Measurements from ENCODE around the gene DDX39A. TPM values are rescaled to one million over a fixed set of nuclear protein-coding genes. Genes with fewer than 3 reads are reported as not detected.

The DDX39A gene
- total RNA-seq, 2 donors from 2014 or later = 25.5 to 29.8 TPM

DNA sequence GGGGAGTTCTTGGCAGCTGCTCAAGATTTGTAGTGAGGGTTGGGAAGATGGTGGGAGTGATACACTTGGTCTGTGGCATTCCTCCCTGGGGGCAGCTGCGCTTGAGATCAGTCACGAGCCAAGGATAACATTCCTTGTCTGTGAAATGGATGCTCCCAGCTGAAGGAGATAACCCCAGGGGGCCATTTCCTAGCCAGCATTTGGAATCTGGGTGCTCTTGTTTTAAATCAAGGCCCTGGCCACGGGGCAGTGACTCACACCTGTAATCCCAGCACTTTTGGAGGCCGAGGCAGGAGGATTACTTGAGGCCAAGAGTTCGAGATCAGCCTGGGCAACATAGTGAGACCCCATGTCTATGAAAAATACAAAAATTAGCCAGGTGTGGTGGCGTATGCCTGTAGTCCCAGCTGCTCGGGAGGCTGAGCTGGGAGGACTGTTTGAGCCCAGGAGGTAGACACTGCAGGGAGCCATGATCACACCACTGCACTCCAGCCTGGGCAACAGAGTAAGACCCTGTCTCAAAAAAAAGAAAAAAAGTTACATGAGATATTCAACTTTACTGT is 18.5 kb upstream of the DDX39A start:
- no peak overlapping the region for H3K4me3 ChIP-seq
- H3K27ac ChIP-seq = no peak overlapping the region
- peaks cover 17% of the 10 kb centered on the region for H3K36me3 ChIP-seq
- no peak for DNase-seq (ENCODE audit: low spot score)
- H3K9me3 ChIP-seq = no peaks in the 10 kb centered on the region
- H3K4me1 ChIP-seq = peaks cover 0 to 74% of the 10 kb centered on the region in 2 donors
- H3K27me3 ChIP-seq = no peaks in the 10 kb centered on the region
- TF ChIP-seq, protein P1, sequence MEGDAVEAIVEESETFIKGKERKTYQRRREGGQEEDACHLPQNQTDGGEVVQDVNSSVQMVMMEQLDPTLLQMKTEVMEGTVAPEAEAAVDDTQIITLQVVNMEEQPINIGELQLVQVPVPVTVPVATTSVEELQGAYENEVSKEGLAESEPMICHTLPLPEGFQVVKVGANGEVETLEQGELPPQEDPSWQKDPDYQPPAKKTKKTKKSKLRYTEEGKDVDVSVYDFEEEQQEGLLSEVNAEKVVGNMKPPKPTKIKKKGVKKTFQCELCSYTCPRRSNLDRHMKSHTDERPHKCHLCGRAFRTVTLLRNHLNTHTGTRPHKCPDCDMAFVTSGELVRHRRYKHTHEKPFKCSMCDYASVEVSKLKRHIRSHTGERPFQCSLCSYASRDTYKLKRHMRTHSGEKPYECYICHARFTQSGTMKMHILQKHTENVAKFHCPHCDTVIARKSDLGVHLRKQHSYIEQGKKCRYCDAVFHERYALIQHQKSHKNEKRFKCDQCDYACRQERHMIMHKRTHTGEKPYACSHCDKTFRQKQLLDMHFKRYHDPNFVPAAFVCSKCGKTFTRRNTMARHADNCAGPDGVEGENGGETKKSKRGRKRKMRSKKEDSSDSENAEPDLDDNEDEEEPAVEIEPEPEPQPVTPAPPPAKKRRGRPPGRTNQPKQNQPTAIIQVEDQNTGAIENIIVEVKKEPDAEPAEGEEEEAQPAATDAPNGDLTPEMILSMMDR (IDR thresholded peaks at IDR 0.05) = no peak

DNA sequence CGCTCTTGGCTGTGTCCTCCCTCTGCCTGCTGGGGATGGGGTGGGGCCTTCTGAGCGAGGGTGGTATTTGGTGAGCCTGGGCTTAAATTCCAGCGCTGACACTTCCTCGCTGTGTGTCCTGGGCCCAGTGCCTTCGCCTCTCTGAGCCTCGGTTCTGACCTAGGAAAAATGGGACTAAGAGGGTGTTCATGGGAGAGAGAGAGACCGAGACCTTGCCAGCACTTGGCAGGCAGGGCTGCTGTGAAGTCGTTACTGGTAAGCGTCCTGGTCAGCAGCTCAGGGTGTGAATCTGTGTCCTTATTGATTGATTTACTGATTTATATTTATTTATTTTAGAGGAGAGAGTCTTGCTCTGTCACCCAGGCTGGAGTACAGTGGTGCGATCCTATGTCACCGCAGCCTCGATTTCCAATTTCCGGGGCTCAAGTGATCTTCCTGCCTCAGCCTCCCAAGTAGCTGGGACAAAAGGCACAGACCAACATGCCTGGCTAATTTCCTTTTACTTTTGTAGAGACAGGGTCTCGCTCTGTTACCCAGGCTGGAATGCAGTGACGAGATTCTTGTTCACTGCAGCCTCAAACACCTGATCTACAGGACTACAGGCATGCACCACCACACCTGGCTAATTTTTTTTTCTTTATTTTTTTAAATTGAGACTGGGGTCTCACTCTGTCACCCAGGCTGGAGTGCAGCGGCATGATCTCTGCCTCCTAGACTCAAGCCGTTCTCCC is 16.3 kb upstream of the DDX39A start:
- no peaks in the 10 kb centered on the region for H3K9me3 ChIP-seq
- peaks cover 0 to 74% of the 10 kb centered on the region in 2 donors for H3K4me1 ChIP-seq
- H3K27ac ChIP-seq = peak overlapping the region; percentile 91 to 92
- peak overlapping the region in 1 of 2 donors; percentile 78 for H3K4me3 ChIP-seq
- H3K36me3 ChIP-seq = no peaks in the 10 kb centered on the region
- TF ChIP-seq, protein P1 (IDR thresholded peaks at IDR 0.05) = no peak
- H3K27me3 ChIP-seq = no peaks in the 10 kb centered on the region
- no peak for DNase-seq (ENCODE audit: low spot score)

- peak overlapping the region; percentile 78 to 93 for H3K4me3 ChIP-seq
- H3K9me3 ChIP-seq = no peaks in the 10 kb centered on the region
- peak overlapping the region; percentile 91 to 92 for H3K27ac ChIP-seq
- H3K27me3 ChIP-seq = no peaks in the 10 kb centered on the region
- peak; percentile 85 for DNase-seq (ENCODE audit: low spot score)
- H3K4me1 ChIP-seq = peaks cover 0 to 66% of the 10 kb centered on the region in 2 donors
- TF ChIP-seq, protein P1 (IDR thresholded peaks at IDR 0.05) = no peak
- H3K36me3 ChIP-seq = no peaks in the 10 kb centered on the region
Observed at GRCh38 chr19:14434543-14435319, 15.6 kb upstream of the DDX39A start.

DNA sequence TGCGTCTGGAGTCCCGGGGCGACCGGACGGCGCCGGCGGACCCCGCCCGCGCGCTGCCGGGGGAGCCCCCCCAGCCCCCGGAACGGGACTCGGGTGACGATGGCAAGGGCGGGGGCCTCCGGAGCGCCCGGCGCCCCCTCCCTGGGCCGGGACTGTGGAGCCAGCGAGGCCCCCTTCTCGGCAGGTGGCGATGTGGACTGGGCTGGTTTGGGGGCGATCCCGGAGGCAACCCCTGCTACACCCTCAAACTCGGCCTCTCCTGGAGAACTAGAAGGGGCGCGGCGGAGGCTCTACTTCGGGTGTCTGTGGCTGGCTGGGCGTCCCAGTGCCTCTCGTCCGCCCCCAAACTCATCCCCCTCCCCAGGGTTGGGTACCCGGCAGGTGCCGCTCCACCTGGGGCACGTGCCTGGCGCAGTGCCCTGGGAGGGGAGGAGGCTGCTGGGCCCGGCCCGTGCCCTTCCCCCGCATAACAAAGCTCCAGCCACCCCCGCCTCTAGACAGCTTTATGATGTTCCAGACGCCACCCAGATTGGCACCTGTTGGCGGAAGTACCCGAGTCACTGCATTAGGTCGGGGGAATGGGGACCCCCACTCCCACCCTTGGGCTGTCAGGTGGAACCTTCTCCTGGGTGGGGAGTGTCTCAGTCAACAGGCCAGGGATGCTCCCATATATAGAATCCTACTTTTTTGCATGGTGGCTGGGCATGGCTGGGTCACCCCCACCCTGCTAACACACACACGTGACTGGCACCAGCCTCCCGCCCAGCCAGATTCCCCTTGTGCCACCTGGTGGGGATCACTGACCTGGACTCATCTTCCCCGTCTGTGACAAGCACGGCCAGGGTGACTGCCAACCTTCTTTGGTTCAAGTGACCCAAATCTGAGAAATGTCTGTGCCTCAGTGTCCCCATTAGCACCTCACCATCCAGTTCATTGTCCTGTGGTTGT is 14.7 kb upstream of the DDX39A start:
- peak overlapping the region; percentile 78 to 93 for H3K4me3 ChIP-seq
- no peak for DNase-seq (ENCODE audit: low spot score)
- peak overlapping the region; percentile 91 to 92 for H3K27ac ChIP-seq
- H3K9me3 ChIP-seq = no peaks in the 10 kb centered on the region
- H3K4me1 ChIP-seq = peaks cover 0 to 57% of the 10 kb centered on the region in 2 donors
- TF ChIP-seq, protein P1 (IDR thresholded peaks at IDR 0.05) = no peak
- H3K27me3 ChIP-seq = no peaks in the 10 kb centered on the region
- no peaks in the 10 kb centered on the region for H3K36me3 ChIP-seq

Data from right atrium auricular region (tissue), 2 donors.